ENCODE results near the gene TECTB. TPM values are rescaled to one million over a fixed set of nuclear protein-coding genes. Genes with fewer than 3 reads are reported as not detected.

TECTB gene
- total RNA-seq, 2 experiments from 2014 or later, result not detected

- ATAC-seq (no peak), DNase-seq (no peak)
- Mint-ChIP-seq H3K4me1 (no peaks in the 10 kb centered on the region), H3K9me3 (ENCODE audit: low read depth) (no peaks in the 10 kb centered on the region), H3K27me3 (peaks cover 42% of the 10 kb centered on the region), H3K27ac (no peak overlapping the region), H3K4me3 (no peak overlapping the region), H3K36me3 (no peaks in the 10 kb centered on the region)
- CTCF ChIA-PET, result no interaction called here
These were observed 21.2 kb downstream of the TECTB start for GRCh38 chr10:112304267-112304859.

GRCh38 chr10:112307358-112308124, 24.3 kb downstream of the TECTB start:
- Mint-ChIP-seq H3K9me3 (ENCODE audit: low read depth) (no peaks in the 10 kb centered on the region), H3K27ac (no peak overlapping the region), H3K27me3 (peaks cover 35% of the 10 kb centered on the region), H3K4me3 (no peak overlapping the region), H3K4me1 (no peaks in the 10 kb centered on the region), H3K36me3 (no peaks in the 10 kb centered on the region)
- CTCF ChIA-PET, result interaction anchor here (0.7 to 2.9 kb wide), 11 partner anchors 9 to 218 kb away, joined by 3 to 10 read pairs (median 3); no protein-coding TSS in a partner anchor
- DNase-seq (peak; percentile 52), ATAC-seq (peak; percentile 68)

- CTCF ChIA-PET, result interaction anchor here (0.6 to 2.9 kb wide), 12 partner anchors 9 to 219 kb away, joined by 3 to 10 read pairs (median 3); no protein-coding TSS in a partner anchor
These were observed 24.9 kb downstream of the TECTB start for GRCh38 chr10:112308125-112308502.

GRCh38 chr10:112311481-112311880, 28.3 kb downstream of the TECTB start:
- ATAC-seq (no peak), DNase-seq (no peak)
- Mint-ChIP-seq H3K27ac (no peak overlapping the region), H3K4me1 (no peaks in the 10 kb centered on the region), H3K9me3 (ENCODE audit: low read depth) (no peaks in the 10 kb centered on the region), H3K27me3 (peaks cover 27% of the 10 kb centered on the region), H3K4me3 (no peak overlapping the region), H3K36me3 (no peaks in the 10 kb centered on the region)
- CTCF ChIA-PET, result interaction anchor here (1.6 kb wide), 1 partner anchor 124 kb away, joined by 6 read pairs; no protein-coding TSS in a partner anchor

More at GRCh38 chr10:112308125-112308502, 24.9 kb downstream of the TECTB start:
- no peak for DNase-seq
- H3K36me3 Mint-ChIP-seq, result no peaks in the 10 kb centered on the region
- no peak for ATAC-seq
- H3K4me1 Mint-ChIP-seq, result no peaks in the 10 kb centered on the region
- no peaks in the 10 kb centered on the region for H3K9me3 Mint-ChIP-seq (ENCODE audit: low read depth)
- peaks cover 37% of the 10 kb centered on the region for H3K27me3 Mint-ChIP-seq
- H3K4me3 Mint-ChIP-seq, result no peak overlapping the region
- H3K27ac Mint-ChIP-seq, result no peak overlapping the region

- Mint-ChIP-seq H3K9me3 (ENCODE audit: low read depth) (no peaks in the 10 kb centered on the region), H3K27me3 (peaks cover 18% of the 10 kb centered on the region), H3K4me1 (no peaks in the 10 kb centered on the region), H3K4me3 (no peak overlapping the region), H3K36me3 (no peaks in the 10 kb centered on the region), H3K27ac (no peak overlapping the region)
- no peak for DNase-seq
- CTCF ChIA-PET, result interaction anchor here (1.4 to 3.9 kb wide), 2 partner anchors 176 to 197 kb away, joined by 6 to 12 read pairs; no protein-coding TSS in a partner anchor
- no peak for ATAC-seq
These were observed 30.0 kb downstream of the TECTB start for GRCh38 chr10:112313234-112313633.

GRCh38 chr10:112313911-112314310, 30.7 kb downstream of the TECTB start:
- Mint-ChIP-seq H3K36me3 (no peaks in the 10 kb centered on the region), H3K9me3 (ENCODE audit: low read depth) (no peaks in the 10 kb centered on the region), H3K27me3 (peaks cover 21% of the 10 kb centered on the region), H3K4me1 (no peaks in the 10 kb centered on the region), H3K4me3 (no peak overlapping the region), H3K27ac (no peak overlapping the region)
- DNase-seq, result no peak
- CTCF ChIA-PET, result interaction anchor here (0.8 to 3.9 kb wide), 4 partner anchors 12 to 198 kb away, joined by 3 to 12 read pairs (median 4); no protein-coding TSS in a partner anchor
- no peak for ATAC-seq

GRCh38 chr10:112314822-112315474, 31.7 kb downstream of the TECTB start:
- peaks cover 27% of the 10 kb centered on the region for H3K27me3 Mint-ChIP-seq
- ATAC-seq (peak; percentile 81), DNase-seq (peak; percentile 79)
- H3K9me3 Mint-ChIP-seq (ENCODE audit: low read depth), result no peaks in the 10 kb centered on the region
- H3K4me3 Mint-ChIP-seq, result no peak overlapping the region
- CTCF ChIA-PET, result interaction anchor here (0.7 to 3.9 kb wide), 7 partner anchors 12 to 200 kb away, joined by 3 to 14 read pairs (median 3); no protein-coding TSS in a partner anchor
- H3K36me3 Mint-ChIP-seq, result no peaks in the 10 kb centered on the region
- no peak overlapping the region for H3K27ac Mint-ChIP-seq
- H3K4me1 Mint-ChIP-seq, result no peaks in the 10 kb centered on the region

- no peaks in the 10 kb centered on the region for H3K4me1 Mint-ChIP-seq
- CTCF ChIA-PET, result interaction anchor here (1.0 kb wide), 1 partner anchor 13 kb away, joined by 3 read pairs; no protein-coding TSS in a partner anchor
- no peak overlapping the region for H3K4me3 Mint-ChIP-seq
- H3K27ac Mint-ChIP-seq, result no peak overlapping the region
- DNase-seq (no peak), ATAC-seq (no peak)
- no peaks in the 10 kb centered on the region for H3K36me3 Mint-ChIP-seq
- H3K27me3 Mint-ChIP-seq, result peaks cover 3% of the 10 kb centered on the region
- no peaks in the 10 kb centered on the region for H3K9me3 Mint-ChIP-seq (ENCODE audit: low read depth)
These were observed 44.5 kb downstream of the TECTB start for GRCh38 chr10:112327678-112328077.

GRCh38 chr10:112330162-112330561, 47.0 kb downstream of the TECTB start:
- Mint-ChIP-seq H3K4me1 (no peaks in the 10 kb centered on the region), H3K4me3 (no peak overlapping the region), H3K36me3 (no peaks in the 10 kb centered on the region), H3K27me3 (peaks cover 2% of the 10 kb centered on the region), H3K27ac (no peak overlapping the region), H3K9me3 (ENCODE audit: low read depth) (no peaks in the 10 kb centered on the region)
- CTCF ChIA-PET, result no interaction called here
- ATAC-seq (no peak), DNase-seq (no peak)

- DNase-seq (no peak), ATAC-seq (no peak)
- peaks cover 2% of the 10 kb centered on the region for H3K27me3 Mint-ChIP-seq
- no peak overlapping the region for H3K27ac Mint-ChIP-seq
- no peaks in the 10 kb centered on the region for H3K36me3 Mint-ChIP-seq
- H3K4me3 Mint-ChIP-seq, result no peak overlapping the region
- CTCF ChIA-PET, result no interaction called here
- no peaks in the 10 kb centered on the region for H3K9me3 Mint-ChIP-seq (ENCODE audit: low read depth)
- no peaks in the 10 kb centered on the region for H3K4me1 Mint-ChIP-seq
These were observed 47.5 kb downstream of the TECTB start for GRCh38 chr10:112330607-112331160.

GRCh38 chr10:112332022-112332421, 48.8 kb downstream of the TECTB start:
- peaks cover 3% of the 10 kb centered on the region for H3K27me3 Mint-ChIP-seq
- ATAC-seq (no peak), DNase-seq (no peak)
- no peaks in the 10 kb centered on the region for H3K9me3 Mint-ChIP-seq (ENCODE audit: low read depth)
- CTCF ChIA-PET, result no interaction called here
- H3K4me1 Mint-ChIP-seq, result peaks cover 2% of the 10 kb centered on the region
- no peaks in the 10 kb centered on the region for H3K36me3 Mint-ChIP-seq
- H3K27ac Mint-ChIP-seq, result no peak overlapping the region
- H3K4me3 Mint-ChIP-seq, result no peak overlapping the region

- Mint-ChIP-seq H3K9me3 (ENCODE audit: low read depth) (no peaks in the 10 kb centered on the region), H3K4me3 (no peak overlapping the region)
These were observed 49.5 kb downstream of the TECTB start for GRCh38 chr10:112332509-112333228.

More at GRCh38 chr10:112332509-112333228, 49.5 kb downstream of the TECTB start:
- peaks cover 3% of the 10 kb centered on the region for H3K27me3 Mint-ChIP-seq
- DNase-seq, result no peak
- H3K27ac Mint-ChIP-seq, result no peak overlapping the region
- no peaks in the 10 kb centered on the region for H3K36me3 Mint-ChIP-seq
- no peak for ATAC-seq
- CTCF ChIA-PET, result interaction anchor here (1.0 kb wide), 1 partner anchor 140 kb away, joined by 3 read pairs; no protein-coding TSS in a partner anchor
- H3K4me1 Mint-ChIP-seq, result peaks cover 2% of the 10 kb centered on the region

All from activated CD8-positive, alpha-beta memory T cell treated with anti-CD3 and anti-CD28 coated beads, Interleukin-2, amount 10 ng/mL, durations not matched to agents 7 days and 5 days (primary cell).